CD4-positive, alpha-beta T cell treated with Interleukin-10 for 1 hour (primary cell): Measurements from ENCODE around the gene WDR18.

Experiments used
- DNase-seq: peaks from one replicate; pipeline ENCODE4 v3.0.0-alpha.2; 2020

The WDR18 gene

GRCh38 chr19:993361-993830 is 9.3 kb downstream of the WDR18 start:
- no peak for DNase-seq

- DNase-seq: no peak
Observed at GRCh38 chr19:993831-994393, 9.8 kb downstream of the WDR18 start.

GRCh38 chr19:994516-994915 is 10.4 kb downstream of the WDR18 start:
- no peak for DNase-seq

GRCh38 chr19:995051-995827 is 11.1 kb downstream of the WDR18 start:
- DNase-seq: no peak

- peak; percentile 86 for DNase-seq
Observed at GRCh38 chr19:996051-996838, 12.1 kb downstream of the WDR18 start.

- no peak for DNase-seq
Observed at GRCh38 chr19:998064-998463, 13.9 kb downstream of the WDR18 start.

- DNase-seq: no peak
Observed at GRCh38 chr19:999379-999719, 15.2 kb downstream of the WDR18 start.

GRCh38 chr19:1000095-1000494 is 15.9 kb downstream of the WDR18 start, which contains the start of gene GRIN3B:
TSS of gene GRIN3B (plus strand) at chr19:1000419. CDS start at chr19:1000438, 19 bp downstream.
- peak; percentile 74 for DNase-seq

GRCh38 chr19:1000591-1001537 is 16.7 kb downstream of the WDR18 start:
- DNase-seq: no peak

- peak; percentile 72 for DNase-seq
Observed at GRCh38 chr19:1001538-1002166, 17.5 kb downstream of the WDR18 start.

- DNase-seq: no peak
Observed at GRCh38 chr19:1002600-1002999, 18.5 kb downstream of the WDR18 start.

- DNase-seq: no peak
Observed at GRCh38 chr19:1003283-1003682, 19.1 kb downstream of the WDR18 start.

GRCh38 chr19:1004204-1004802 is 20.2 kb downstream of the WDR18 start:
- no peak for DNase-seq

- no peak for DNase-seq
Observed at GRCh38 chr19:1004803-1005664, 20.9 kb downstream of the WDR18 start.

GRCh38 chr19:1006711-1007398 is 22.7 kb downstream of the WDR18 start:
- no peak for DNase-seq

- no peak for DNase-seq
Observed at GRCh38 chr19:1007399-1008251, 23.5 kb downstream of the WDR18 start.

- no peak for DNase-seq
Observed at GRCh38 chr19:1008268-1009040, 24.3 kb downstream of the WDR18 start.
